ENCODE data around the gene ZNF292.
"Not testable (repeated sequence)": the region's sequence is repeated elsewhere in the genome, so short reads cannot be mapped to it uniquely, and the experiment has no call there.

ZNF292 gene

DNA sequence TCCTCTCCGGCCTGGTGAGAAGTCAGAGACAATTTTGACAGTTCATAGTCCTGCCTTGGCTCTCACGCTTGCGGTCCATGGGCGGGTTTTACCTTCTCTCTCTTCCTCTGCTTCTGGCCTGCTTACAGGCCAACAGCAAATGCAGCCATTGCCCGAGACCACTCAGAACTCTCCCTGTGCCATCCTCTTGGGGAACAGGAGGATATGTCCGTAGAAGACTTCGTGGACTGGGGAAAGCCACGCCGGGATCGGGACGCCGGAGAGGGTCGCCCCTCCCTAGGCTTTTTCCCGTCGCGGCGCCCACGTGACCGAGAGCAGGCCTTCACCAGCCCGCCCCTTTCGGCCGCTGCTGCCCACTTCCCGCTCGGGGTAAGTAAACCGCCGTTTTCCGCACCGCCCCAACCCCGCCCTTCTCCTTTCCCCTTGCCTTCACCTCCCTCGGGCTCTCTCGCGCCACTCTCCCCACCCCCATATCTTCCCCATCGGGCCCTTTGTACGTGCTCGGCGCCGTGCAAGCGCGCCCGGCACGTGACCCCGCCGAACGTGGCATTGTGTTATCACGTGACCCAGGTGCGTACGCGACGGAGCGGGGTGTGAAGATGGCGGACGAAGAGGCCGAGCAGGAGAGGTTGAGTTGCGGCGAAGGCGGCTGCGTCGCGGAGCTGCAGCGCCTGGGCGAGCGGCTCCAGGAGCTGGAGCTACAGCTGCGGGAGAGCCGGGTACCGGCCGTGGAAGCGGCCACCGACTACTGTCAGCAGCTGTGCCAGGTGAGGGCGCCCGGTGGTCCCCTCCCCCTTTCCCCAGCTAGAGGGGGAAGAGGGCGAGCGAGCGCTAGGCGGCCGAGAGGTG, at the start of gene ZNF292:
TSS of gene ZNF292 (plus strand) at position 573 of the 849 bp plus-strand sequence. CDS start at position 600, 27 bp downstream.
- peak; percentile 98 for DNase-seq

DNA sequence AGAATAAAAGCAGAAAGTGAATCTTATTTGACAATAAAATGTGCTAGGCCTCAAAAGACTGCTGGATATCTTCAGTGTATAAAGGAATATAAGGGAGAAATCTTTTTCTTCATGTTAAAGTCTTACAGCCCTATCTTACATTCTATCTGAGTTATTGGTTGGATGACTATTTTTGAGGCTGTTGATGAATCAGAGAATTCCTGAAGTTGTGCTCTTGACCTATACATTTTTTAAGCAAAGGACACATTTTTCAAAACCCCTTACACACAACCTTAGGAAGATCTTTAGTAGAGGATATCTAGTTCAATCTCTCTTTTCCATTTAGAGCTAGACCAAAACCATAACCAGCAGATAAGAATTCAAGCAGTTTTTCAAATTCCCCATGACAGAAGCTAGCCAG, 49.5 kb upstream of the ZNF292 start:
- no peak for DNase-seq

GRCh38 chr6:87110636-87111035, 44.7 kb upstream of the ZNF292 start:
- DNase-seq = no peak

- DNase-seq = no peak
Observed at GRCh38 chr6:87115402-87116135, 39.8 kb upstream of the ZNF292 start.

DNA sequence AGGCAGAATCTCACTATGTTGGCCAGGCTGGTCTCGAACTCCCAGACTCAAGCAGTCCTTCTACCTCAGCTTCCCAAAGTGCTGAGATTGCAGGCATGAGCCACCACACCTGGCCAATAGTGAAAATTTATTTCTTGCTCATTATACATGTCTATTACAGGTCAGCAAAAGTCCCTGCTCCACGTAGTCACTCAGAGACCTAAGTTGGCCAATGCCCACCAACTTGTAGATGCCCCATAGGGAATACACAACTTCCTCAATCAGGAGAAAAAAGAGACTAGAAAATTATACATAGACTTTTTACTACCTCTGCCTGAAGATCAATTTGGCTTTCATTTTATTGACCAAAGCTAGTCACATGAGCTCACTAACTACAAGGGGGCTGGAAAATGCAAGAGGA, 38.4 kb upstream of the ZNF292 start:
- DNase-seq = no peak

- no peak for DNase-seq
Observed at GRCh38 chr6:87118054-87118453, 37.3 kb upstream of the ZNF292 start.

DNA sequence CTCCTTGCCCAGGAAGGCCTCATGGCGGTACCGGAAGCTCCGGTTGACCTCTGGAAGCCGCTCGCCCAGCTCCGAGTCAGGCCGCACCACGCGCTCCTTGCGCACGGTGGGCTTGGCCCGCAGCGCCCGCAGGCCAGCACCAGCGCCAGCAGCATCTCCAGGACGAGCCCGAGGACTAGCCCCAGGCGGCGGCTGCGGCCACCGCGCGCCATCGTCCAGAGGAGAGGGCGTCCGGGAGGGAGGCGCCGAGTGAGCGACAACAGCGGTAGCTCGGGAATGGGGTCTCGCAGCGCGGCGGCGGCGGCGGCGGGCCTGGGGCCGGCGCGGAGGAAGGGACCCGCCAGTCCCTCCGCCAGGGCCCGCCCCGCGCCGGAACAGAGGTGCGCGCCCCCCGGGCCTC, 32.9 kb upstream of the ZNF292 start:
- no peak for DNase-seq

DNA sequence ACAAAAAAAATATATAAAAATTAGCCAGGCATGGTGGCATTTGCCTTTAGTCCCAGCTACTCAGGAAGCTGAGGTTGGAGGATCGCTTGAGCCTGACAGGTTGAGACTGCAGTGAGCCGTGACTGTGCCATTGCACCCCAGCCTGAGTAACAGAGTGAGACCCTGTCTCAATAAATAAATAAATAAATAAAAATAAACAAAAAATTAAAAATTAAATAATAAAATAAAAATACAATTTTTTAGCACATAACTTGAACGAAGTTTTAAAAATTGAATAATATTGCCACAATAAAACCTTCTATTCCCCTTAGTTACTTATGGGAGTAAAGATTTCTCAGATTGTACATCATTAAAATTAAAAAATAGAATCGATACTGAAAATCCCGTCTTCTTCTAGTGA, 31.3 kb upstream of the ZNF292 start:
- no peak for DNase-seq

DNA sequence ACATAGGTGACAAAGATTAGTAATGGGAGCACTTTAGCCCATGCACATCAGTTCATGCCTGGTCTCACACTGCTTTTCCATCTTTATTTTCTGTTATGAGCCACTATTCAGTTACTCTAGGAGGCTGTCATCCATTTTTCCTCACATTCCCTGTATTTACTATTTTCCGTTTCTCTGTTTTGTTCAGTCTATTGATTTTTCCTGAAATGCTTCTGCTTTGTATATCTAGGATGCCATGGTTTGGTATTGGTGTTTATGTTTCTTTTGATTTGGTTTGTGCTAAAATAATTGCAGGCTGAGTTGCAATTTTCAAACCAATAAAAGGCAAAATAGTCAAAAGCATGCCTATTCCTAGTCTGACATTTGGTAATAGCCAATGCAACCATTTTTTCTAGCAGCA, 28.9 kb upstream of the ZNF292 start:
- DNase-seq = no peak

DNA sequence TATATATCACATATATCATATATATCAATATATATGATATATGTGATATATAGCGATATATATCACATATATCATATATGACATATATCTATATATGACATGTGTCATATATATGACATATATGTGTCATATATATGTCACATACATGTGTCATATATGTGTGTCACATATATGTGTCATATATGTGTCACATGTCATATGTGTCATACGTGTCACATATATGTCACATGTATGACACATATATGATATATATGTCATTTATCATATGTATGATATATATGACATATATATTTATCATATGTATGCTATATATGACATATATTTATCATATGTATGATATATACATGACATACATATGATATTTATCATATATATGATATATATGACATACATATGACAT, 27.6 kb upstream of the ZNF292 start:
- no peak for DNase-seq

- no peak for DNase-seq
Observed at GRCh38 chr6:87136963-87137362, 18.4 kb upstream of the ZNF292 start.

DNA sequence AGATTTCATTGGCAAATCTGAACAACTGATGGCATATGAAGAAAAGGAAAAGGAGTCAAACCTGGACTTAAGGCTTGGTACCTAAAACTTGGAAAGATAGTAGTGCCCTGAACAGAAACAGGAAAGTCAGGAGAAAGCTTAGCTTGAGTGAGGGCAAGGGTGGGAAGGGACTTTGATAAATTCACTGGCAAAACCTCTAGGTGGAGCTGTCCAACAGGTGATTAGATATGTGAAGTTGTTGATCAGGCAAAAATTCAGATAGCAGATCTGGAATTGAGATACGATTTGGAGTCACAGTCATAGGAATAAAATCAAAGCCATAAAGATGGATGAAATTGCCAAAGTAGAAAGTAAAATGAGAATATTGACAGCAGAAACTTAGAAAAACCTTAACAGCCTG, 16.1 kb upstream of the ZNF292 start:
- DNase-seq = peak; percentile 38 to 49

GRCh38 chr6:87139927-87140326, 15.4 kb upstream of the ZNF292 start:
- not testable (repeated sequence) for DNase-seq

DNA sequence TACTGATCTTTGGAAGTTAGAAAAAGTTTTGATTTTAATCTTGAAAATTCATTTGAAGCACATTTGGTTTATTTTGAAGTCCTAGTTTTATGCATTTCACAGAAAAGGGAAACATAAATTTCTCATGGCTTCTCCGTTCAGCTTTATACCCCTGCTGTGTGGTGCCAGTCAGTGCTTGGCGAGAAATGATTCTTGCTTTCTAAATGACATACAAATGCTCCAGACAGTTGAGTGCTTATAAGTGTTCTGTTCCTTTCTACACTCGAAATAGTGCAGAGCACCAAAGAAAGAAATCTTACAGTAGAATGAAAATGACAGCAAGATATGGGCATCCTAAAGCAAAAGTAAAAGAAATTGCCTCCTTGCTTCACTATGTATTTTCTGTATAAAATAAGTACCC, 9.0 kb upstream of the ZNF292 start:
- no peak for DNase-seq

DNA sequence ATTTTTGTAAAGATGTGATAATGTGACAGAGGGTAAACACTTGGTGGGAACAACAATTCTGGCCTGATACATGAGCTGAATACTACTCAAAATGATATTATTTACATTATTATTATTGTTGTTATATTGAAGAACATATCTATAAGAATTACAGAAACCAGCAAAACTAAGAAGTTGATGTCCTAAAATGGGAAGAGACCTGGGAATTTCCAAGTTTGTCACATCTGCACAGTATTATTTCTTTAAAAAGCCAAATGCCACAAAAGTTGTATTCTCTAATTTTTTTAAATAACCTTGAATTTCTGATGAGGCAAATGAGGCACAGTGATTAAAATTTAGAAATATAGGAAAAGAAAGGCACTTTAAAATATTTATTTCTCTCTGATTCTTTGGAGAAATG, 5.0 kb upstream of the ZNF292 start:
- DNase-seq = no peak

DNA sequence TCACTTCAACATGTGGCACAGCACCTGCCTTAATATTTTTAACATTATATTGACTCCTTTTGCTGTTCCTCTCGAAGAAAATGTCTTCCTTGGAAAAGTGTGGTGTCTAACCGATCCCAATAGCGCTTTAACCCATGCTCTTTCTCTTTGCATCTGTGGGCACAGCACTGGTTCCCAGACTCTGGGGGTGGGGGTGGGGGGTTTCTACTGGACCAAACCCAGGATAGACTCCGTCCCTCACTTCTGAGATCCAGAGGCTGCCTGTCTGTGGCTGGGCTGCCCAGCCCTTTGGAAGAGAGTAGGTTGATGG, 3.9 kb upstream of the ZNF292 start:
- no peak for DNase-seq

GRCh38 chr6:87151781-87152525, 3.4 kb upstream of the ZNF292 start:
- DNase-seq = peak; percentile 80 to 88

DNA sequence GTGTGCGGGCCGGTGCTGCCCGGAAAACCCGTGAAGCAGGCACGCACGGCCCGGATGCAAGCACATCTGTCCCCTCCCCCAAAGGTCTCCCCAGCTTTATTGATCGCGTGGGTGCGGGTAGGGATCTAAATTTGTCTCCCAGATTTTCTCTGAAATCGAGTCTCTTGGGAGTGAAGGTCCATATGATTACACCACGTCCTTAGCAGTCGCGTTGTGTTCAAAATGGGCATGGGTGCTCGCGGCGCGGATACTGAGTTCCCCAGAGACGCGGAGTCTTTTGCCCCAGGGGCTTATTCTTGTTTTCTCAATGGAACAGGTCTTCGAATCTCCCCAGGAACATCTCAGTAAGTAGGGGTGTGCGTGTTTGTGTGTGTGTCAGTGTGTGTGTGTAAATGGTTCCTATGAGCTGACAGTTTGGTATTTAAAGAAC, 2.8 kb upstream of the ZNF292 start:
- peak; percentile 40 to 66 for DNase-seq

DNA sequence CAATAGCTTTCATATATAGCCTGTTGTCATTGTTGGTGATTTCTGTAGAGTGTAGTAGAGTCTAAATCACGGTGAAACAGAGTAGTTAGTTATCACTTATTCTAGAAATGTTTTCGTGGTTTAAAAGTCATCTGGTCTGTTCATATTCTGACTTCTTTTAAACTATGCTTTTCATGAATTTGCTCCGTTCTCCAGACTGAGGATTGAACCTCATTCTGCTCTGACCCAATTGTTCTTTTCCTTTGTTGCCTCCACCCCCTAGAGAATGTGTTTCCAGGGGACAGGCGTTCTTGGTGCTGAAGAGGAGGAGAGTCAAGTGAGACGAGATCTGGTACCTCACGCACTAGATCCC, 748 bp upstream of the ZNF292 start:
- DNase-seq = peak in 1 of 2 experiments; percentile 38

DNA sequence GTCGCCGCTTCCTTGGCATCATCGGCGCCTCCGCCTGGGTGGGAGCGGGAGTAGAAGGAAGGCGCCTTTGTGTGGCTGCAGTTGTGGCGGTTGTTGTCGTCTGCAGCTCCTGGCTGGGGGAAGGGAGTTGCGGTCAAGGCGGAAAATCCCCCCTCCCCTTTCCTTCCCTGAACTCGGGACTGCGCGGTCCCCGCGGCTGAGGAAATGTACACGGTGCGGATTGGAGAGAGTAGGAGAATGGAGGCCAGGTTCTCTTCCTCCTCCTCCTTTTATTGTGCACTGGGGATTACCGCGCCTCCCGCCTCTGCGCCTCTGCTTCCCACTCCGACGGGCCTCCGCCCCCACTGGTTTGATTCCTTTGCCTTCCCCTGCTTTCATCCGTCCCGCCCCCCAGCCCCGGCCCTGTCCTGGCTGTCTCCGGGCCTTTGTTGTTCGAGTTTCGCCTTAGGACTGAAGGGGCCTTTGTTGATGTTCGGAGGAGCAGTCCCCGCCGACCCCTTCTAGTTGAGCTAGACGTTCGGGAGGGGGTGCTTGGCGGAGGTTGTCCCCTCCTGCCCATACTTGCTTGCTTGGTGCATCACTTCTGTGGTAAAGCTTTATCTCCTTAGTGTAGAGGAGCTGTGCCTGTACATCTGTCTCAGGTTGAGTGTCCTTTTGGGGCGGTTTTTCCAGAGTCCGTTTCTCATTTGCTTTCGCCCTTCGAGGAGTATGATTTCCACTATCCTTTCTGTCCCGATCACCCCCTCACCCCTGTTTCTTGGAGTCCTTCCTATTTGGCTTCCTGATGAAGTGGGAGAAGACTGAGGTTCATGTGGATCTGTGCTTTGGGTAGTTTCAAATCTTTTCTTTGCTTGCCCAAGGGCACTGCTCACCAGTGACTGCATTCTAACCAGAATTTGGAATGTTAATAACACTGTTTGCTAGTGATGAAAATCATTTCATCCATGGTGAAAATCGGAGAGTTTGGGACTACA, 764 bp downstream of the ZNF292 start:
- peak in 1 of 2 experiments; percentile 41 for DNase-seq

DNA sequence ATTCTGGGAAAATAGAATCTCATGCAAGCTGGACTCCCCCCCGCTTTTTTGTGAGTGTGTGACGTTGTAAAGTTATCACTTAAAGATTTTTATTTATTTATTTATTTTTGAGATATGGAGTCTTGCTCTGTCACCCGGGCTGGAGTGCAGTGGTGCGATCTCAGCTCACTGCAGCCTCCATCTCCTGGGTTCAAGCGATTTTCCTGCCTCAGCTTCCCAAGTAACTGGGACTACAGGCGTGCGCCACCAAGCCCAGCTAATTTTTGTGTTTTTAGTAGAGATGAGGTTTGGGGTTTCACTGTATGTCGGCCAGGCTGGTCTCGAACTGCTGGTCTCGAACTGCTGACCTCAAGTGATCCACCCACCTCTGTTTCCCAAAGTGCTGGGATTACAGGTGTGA, 2.2 kb downstream of the ZNF292 start:
- not testable (repeated sequence) for DNase-seq

DNA sequence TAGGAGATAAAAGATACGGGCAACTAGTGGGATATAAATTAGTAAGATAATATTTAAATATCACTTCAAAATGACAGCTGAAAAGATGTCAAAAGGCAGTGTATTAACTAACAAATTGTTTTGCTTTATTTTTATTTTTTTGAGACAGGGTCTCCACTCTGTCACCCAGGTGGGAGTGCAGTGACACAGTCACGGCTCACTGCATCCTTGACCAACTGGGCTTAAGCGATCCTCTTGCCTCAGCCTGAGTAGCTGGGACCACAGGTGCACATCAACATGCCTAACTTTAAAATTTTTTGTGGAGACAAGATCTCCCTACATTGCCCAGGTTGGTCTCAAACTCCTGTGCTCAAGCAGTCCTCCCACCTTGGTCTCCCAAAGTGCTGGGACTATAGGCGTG, 5.9 kb downstream of the ZNF292 start:
- no peak for DNase-seq

- no peak for DNase-seq
Observed at GRCh38 chr6:87164004-87164403, 8.6 kb downstream of the ZNF292 start.

All from NCI-H2081 (cell line).